ENCODE results near the gene CLIC5. TPM values are rescaled to one million over a fixed set of nuclear protein-coding genes. Genes with fewer than 3 reads are reported as not detected.
A peak's percentile ranks its signal among the peaks of the same experiment; 100 is the strongest.

CLIC5 gene
- total RNA-seq, 1 donor from 2014 or later = 0.24 TPM

DNA sequence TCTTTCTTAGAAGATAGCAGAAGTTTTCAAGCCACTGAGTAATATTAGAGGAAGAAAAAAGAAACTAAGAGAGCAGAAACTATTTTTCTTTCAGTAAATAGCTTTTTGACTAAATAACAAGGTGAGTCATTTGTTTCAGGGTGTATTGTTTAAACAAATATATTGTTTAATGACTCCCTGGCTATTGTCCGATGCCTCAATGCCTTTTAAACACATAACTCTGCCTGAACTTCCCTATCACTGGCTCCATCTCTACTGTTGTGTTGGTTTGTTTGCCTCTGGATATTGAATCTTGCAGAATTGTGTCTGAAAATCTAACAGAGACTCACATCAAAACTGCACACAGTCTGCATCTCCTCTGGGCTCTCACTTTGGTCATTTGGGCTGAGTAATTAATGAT, 19.6 kb upstream of the CLIC5 start:
- ATAC-seq = no peak

GRCh38 chr6:46032110-46032998, 16.7 kb upstream of the CLIC5 start:
- ATAC-seq = no peak

DNA sequence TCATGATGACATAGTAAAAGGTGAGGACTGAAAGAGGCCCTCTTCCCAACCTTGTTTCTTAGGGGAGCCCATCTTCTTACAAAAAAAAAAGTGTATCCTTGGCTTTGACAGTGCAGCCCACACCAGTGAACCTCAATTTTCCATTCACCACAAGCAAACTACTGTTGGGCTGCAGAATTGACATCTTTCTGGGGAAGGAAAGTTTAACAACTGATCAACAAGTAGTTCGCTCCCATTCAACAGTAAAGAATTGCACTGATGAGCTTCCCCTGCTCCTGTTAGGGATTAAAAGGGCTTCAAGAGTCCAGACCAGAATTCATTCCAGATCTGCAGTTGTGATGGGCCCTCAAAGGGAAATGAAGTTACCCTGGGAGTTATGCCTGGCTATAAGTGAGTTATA, 13.9 kb upstream of the CLIC5 start:
- ATAC-seq = no peak

- ATAC-seq = no peak
Measured at GRCh38 chr6:46026307-46026706, 10.6 kb upstream of the CLIC5 start.

DNA sequence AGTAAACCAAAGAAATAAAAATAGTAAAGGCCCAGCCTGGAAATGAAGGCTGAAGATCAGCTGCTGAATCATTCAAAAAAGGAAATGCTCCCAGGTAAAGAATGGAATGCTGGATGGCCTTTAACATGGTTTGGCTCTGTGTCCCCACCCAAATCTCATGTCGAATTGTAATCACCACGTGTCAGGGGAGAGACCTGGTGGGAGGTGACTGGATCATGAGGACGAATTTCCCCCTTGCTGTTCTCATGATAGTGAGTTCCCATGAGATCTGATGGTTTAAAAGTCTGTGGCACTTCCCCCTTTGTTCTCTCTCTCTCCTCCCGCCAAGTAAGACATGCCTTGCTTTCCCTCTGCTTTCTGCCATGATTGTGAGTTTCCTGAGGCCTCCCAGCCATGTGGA, 9.9 kb upstream of the CLIC5 start:
- ATAC-seq = no peak

GRCh38 chr6:46024124-46024769, 8.6 kb upstream of the CLIC5 start:
- no peak for ATAC-seq

DNA sequence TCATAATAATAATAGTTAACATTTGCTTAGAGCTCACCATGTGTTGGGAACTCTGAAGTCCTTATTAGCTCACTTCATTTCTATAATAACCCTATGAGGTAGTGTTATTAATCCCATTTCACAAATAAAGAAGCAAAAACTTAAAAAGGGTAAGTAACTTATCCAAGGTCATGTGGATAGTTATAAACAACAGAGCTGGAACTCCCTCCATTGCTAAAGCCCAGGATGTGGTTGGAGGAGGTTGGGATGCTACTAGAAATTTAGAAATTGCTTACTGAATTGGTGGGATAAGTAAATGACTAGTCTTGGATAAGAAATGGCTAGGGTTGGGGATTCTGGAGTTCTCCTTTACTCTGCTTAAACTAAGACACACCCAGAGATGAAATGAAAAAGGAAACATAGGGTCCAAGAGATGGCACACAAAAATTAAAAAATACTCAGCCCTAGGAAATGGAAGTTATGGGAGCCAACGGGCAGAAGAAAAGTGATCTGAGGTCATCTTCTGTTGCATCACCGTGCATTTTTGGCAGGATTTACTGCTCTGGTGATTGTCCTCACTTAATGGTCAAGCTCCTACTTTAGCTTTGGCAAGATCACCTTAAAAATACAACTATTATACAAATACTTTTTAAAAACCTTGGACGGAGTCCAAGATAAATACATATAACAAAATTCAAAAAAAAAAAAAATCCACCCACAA, 7.7 kb upstream of the CLIC5 start:
- ATAC-seq = no peak

DNA sequence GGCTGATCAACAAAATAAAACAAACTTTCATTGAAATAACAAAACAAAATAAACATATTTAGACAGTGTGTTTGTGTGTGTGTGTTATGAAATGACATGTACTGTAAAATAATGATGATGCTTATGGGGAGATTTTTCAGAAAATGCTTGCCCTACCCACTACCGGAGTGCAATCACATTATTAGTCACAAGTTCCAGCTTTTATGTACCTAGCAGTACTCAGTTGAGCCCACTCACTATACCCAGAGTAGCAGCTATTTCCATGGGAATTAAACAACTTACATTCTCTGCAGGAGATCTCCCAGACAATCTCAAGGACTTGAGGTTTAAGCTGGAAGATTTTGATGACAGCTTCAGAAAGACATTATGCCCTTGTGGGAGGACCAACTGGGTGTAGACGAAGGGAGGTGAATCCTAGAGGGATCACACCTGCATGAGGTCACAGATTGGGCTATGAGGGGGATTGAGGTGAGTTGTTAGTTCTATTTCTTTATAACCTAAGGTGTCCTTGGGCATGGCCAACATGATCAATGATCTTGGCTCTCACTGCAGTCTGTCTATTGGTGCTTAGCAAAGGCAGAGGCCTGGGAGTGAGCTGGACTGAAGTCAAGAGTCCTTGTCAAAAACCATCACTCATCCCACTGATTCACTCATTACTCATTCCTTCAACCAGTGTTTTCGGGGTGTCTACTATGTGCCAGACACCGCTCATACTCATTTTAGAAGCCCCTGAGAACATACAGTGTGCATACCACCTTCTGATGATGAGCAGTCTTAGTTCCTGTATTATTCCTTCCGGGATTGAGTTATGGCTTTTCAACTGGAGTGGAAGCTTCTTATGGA, 6.7 kb upstream of the CLIC5 start:
- ATAC-seq = no peak

GRCh38 chr6:46017726-46018125, 2.1 kb upstream of the CLIC5 start:
- no peak for ATAC-seq

- ATAC-seq = no peak
Measured at GRCh38 chr6:46016063-46016608, 476 bp upstream of the CLIC5 start.

DNA sequence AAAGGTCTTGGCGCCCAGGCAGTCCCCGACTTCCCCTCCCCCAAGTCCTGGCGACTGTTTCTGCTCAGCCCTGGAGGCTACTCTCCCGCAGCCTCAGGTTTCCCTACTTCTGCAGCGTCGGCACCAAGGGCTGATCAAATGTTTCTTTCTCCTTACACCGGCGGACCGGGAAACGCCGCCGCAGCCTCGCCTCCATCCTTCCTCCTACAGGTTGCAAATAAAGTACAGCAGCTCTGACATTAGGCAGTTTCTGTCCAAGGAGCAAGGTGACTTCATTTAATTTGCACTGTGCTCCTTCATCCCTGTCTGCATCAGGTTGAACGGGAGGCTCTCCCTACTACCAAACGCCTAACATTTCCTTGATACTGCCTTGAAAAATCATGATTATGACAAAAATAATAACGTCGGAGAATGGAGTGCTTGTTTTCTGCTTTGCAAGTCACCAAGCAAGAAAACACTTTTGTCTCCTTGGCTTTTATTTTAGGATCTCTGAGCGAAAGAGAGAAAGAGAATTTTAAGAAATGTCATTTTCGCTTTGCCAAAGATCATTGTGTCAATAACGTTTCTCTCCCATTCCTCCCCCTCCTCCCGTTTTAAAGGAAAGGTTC, 1.0 kb downstream of the CLIC5 start:
- no peak for ATAC-seq

- ATAC-seq = no peak
Measured at GRCh38 chr6:46014046-46014445, 1.6 kb downstream of the CLIC5 start.

- no peak for ATAC-seq
Measured at GRCh38 chr6:46013639-46014038, 2.0 kb downstream of the CLIC5 start.

- no peak for ATAC-seq
Measured at GRCh38 chr6:46012834-46013233, 2.8 kb downstream of the CLIC5 start.

DNA sequence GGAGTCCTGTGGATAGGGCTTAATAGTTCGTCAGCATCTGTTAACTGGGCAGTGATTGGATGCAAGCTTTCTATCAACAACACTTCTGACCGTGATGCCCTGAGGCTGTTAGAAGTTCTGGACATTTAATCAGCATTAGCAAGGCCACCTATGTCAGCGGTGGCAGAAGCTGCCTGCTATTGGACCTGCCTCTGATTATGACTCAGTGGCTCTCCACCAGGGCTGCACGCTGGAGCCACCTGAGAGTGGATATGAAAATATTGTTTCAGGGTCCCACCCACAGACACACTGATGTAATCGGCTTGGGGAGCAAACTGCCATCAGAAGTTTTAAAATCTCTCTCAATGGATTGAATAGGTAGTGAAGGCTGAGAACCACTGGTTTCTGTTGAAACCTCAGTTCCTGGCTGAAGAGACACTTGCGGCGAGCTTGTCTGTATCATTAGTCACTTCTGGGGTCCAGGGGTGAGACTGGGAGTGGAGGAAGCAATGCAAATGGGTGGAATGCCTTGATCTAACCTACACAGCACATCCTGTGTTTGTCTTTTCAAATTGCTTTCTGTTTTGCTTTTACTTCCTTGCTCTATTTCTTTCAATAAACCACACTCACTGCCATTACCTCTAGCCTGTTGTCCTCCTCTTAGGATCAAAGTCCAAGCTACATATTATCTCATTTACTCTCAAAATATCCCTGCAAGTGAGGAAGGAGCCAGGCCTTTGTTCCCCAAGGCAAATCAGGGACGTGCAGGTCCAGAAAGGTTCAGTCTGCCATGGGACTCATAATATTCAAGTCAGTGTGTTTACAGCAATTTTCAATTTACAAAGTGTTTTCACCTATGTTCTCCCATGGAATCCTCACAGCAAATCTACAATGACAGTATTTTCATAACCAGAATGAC, 4.2 kb downstream of the CLIC5 start:
- peak; percentile 49 for ATAC-seq

DNA sequence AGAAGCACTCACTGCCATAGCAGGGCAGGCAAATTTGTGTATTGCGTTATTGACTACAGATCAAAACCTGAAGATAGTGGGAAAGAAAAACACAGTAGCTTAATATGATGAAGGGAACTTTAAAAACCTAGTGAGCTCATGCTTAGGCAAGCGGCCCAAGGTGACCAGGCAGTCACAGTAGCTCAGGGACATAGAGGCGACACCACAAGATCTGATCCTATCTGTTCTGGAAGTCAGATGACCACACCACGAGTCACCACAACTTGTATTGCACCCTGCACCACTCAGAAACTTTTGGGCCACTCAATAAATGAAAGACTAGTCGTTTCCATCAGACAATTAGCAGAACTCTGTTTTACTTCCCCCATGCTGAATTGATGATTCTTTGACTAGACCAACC, 4.9 kb downstream of the CLIC5 start:
- no peak for ATAC-seq

DNA sequence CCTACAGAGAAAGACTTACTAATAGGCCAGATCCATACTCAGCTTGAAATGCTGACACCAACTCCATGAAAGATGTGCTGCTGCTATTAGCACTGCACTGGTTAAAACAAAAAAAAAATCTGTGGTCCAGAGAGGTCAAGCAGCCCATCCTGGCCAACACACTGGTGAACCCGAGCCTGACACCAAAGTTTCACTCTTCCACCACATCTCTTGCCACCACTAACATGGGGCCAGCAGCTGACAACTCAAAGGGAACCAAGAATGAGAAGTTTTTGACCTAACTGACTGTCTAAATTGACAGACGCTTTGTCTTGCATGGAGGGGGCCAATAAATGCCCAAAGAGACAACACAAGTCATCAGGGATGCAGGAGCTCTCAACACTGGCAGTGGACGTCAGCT, 5.4 kb downstream of the CLIC5 start:
- no peak for ATAC-seq

GRCh38 chr6:46002264-46002663, 13.4 kb downstream of the CLIC5 start:
- no peak for ATAC-seq

DNA sequence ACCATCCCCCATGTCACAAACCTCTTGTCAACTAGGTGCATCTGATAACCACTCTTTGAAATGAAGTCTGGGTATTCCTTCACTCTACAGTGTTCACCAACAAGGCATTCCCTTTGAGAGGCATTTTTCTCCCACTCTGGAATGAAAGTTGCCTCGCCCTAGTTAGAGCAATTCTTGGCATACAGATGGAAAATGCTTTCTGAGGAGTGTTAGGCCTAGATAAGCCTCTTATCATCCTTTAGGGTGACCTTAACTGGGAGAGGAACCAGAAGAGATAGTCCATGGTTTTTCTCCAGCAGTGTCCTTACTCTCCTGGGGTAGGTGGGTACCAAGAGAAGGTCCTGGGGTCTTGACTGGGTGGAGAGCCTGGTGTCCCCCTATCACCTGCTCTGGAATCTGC, 14.8 kb downstream of the CLIC5 start:
- no peak for ATAC-seq

GRCh38 chr6:45998524-45998923, 17.1 kb downstream of the CLIC5 start:
- no peak for ATAC-seq
